Astrocyte of the spinal cord (primary cell): ENCODE data around the gene EIF6.

Experiments used
- DNase-seq: peaks from one replicate; pipeline ENCODE4 v3.0.0; 2011; ENCODE audit warnings: low read depth, low spot score
- H3K4me3 ChIP-seq: 2 replicates; pipeline ENCODE4 v1.5.1; 2011; ENCODE audit warnings: low read depth, mild to moderate bottlenecking, low read length, moderate library complexity
- in situ Hi-C: cut with HindIII; loops from 2 replicates; pipeline ENCODE4 v1.10.0; 2017; ENCODE audit warnings: low sequenced_read_pairs
- TF ChIP-seq, protein P1 (sequence below): IDR thresholded peaks from 2 replicates; pipeline ENCODE4 v1.5.1; 2012; ENCODE audit warnings: low read depth, mild to moderate bottlenecking, low read length, inconsistent platforms

Gene EIF6

DNA sequence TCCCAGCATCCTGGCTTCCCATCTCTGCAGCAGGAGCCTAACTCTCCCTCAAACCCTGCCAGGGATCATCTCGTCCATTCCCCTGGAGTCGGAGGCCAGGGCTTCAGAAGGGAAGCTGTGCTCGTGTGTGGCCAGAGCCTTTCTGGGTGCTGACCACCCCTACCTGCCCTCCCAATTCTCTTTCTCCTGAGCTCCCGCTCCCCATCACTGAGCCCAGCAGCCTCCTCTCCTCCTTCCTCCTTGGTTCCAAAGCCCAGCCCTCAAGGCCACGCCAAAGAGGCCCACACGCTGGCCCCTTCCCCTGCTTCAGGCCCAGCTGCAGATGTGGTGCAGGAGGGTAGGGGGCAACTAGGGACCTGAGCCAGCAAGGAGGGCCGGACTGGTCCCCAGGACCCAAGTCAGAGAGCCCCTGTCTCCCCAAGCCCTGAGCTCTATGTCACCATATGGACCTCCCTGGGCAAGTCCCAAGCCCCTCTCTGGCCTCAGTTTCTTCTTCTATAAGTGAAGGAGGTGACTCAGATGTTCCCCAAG is 6.4 kb upstream of the EIF6 start:
- TF ChIP-seq, protein P1, sequence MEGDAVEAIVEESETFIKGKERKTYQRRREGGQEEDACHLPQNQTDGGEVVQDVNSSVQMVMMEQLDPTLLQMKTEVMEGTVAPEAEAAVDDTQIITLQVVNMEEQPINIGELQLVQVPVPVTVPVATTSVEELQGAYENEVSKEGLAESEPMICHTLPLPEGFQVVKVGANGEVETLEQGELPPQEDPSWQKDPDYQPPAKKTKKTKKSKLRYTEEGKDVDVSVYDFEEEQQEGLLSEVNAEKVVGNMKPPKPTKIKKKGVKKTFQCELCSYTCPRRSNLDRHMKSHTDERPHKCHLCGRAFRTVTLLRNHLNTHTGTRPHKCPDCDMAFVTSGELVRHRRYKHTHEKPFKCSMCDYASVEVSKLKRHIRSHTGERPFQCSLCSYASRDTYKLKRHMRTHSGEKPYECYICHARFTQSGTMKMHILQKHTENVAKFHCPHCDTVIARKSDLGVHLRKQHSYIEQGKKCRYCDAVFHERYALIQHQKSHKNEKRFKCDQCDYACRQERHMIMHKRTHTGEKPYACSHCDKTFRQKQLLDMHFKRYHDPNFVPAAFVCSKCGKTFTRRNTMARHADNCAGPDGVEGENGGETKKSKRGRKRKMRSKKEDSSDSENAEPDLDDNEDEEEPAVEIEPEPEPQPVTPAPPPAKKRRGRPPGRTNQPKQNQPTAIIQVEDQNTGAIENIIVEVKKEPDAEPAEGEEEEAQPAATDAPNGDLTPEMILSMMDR, result no peak
- H3K4me3 ChIP-seq, result no peak overlapping the region
- in situ Hi-C loops, result no loop called here
- no peak for DNase-seq

DNA sequence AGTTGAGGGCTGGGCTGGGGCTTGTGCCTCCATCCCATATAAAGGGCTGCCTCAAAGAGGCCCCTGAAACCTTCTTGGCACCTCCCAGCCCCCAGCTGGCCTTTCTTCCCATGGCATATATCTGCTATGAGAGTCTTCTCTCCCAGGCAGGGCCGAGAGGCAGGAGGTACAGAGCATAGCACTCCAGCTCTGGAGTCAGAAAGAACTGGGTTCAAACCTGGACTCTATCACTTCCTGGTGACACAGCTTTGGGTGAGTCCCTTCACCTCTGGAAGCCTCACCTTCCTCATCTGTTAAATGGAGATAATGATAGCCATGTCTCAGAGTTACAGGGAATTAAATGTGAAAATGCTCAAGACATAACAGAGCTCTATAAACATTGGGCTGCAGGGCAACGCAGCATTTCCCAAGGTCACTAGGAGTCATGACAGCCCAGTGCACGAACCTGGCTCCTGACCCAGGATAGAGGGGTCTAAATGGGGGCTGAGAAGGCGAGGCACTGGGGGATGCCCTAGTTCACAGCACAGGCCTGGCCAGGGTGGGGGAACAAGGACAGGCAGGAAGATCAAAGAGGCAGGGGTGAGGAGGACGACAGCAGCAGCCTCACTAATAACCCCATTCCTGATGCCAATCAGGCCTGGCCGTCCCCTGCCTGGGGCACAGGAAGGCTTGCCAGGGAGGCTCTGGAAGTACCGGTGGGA is 5.8 kb upstream of the EIF6 start:
- TF ChIP-seq, protein P1, result no peak
- DNase-seq, result no peak
- no peak overlapping the region for H3K4me3 ChIP-seq
- in situ Hi-C loops, result no loop called here

GRCh38 chr20:35288325-35289060 is 3.9 kb upstream of the EIF6 start:
- TF ChIP-seq, protein P1, result no peak
- H3K4me3 ChIP-seq, result no peak overlapping the region
- in situ Hi-C loops, result no loop called here
- no peak for DNase-seq

DNA sequence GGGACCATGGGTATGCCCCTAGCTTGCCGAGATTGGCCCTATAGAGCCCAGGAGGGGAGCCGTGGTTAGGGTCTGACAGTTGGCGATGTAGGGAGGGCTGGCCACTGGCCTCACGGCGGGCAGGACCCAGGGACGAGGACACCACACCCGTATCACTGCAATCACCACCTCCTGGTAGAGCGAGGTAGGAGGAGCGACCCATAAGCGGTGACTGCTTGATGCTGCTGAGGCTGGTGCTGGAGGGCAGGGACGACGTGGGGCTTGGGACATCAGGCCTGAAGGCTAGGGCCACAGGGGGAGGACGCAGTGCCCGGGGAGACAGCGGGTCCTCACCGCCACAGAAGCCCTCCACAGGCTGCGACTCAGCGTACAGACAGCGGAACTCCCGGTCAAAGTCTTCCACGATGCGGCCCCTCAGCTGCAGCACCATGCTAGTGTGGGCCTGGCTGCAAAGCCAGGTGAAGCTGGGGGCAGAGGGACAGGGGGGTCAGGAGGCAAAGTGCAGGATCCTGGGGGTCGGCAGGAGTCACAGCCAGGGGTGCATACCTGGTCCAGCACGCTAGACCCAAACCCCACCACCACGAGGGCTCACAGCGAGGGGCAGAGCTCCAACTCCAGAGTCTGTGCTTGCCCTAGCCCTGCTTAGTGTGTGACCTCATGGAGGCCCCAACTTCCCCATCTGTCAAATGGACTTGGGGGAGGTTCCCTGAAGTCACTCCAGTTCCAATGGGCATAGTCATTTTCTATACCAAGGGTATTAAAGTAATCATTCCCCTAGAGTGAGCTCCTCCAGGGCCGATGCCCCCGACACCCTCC is 3.1 kb upstream of the EIF6 start:
- DNase-seq, result no peak
- TF ChIP-seq, protein P1, result no peak
- H3K4me3 ChIP-seq, result no peak overlapping the region
- in situ Hi-C loops, result no loop called here

- H3K4me3 ChIP-seq, result no peak overlapping the region
- DNase-seq, result no peak
- TF ChIP-seq, protein P1, result no peak
- in situ Hi-C loops, result no loop called here
These were observed 2.4 kb upstream of the EIF6 start for GRCh38 chr20:35286899-35287508.
